Tibial nerve (tissue), 4 donors: ENCODE measurements around the gene POU5F2. TPM values are rescaled to one million over a fixed set of nuclear protein-coding genes. Genes with fewer than 3 reads are reported as not detected.

Source experiments
- DNase-seq, 2 donors: peaks; one replicate each; pipeline ENCODE4 v3.0.0-alpha.2; 2019; ENCODE audit warnings: low spot score in 2 of 2
- H3K27ac ChIP-seq, 4 donors: fragments of 200-600 bp; sonication (generic) in 3 of 4; one replicate each; pipeline ENCODE4 v1.5.1; 2017 to 2019; ENCODE audit warnings: mild to moderate bottlenecking in 1 of 4
- H3K27me3 ChIP-seq, 2 donors: fragments of 200-600 bp; sonication (generic) in 1 of 2; one replicate each; pipeline versions ENCODE4 v1.5.1 to v1.6.0; 2017 to 2019
- H3K36me3 ChIP-seq, 3 donors: fragments of 200-600 bp; sonication (generic); one replicate each; pipeline ENCODE4 v1.5.1; 2018 to 2019
- H3K4me1 ChIP-seq, 4 donors: fragments of 200-600 bp; sonication (generic) in 3 of 4; one replicate each; pipeline ENCODE4 v1.5.1; 2017 to 2019
- H3K4me3 ChIP-seq, 4 donors: fragments of 200-600 bp; sonication (generic) in 3 of 4; one replicate each; pipeline ENCODE4 v1.5.1; 2017 to 2019; ENCODE audit warnings: mild to moderate bottlenecking in 1 of 4, moderate library complexity in 1 of 4
- H3K9me3 ChIP-seq, 4 donors: fragments of 200-600 bp; sonication (generic) in 3 of 4; one replicate each; pipeline ENCODE4 v1.5.1; 2017 to 2019
- CTCF ChIP-seq, 5 experiments: fragments of 200-600 bp in 3 of 5; fragments of 450-650 bp in 2 of 5; sonication (generic) in 3 of 5; IDR thresholded peaks; one replicate each; pipeline ENCODE4 v1.5.1; 2016 to 2019; ENCODE audit warnings: antibody characterized with exemption in 5 of 5, mild to moderate bottlenecking in 3 of 5, moderate library complexity in 2 of 5
- EP300 ChIP-seq, 2 donors: sonication (generic); formaldehyde crosslinking; IDR thresholded peaks; one replicate each; pipeline ENCODE4 v1.6.1; 2017; ENCODE audit warnings: antibody characterized with exemption in 2 of 2, mild to moderate bottlenecking in 1 of 2
- POLR2A ChIP-seq, 2 donors: fragments of 450-650 bp; IDR thresholded peaks; one replicate each; pipeline ENCODE4 v1.6.1; 2017; ENCODE audit warnings: antibody characterized with exemption in 2 of 2, mild to moderate bottlenecking in 2 of 2, moderate library complexity in 2 of 2
- WGBS, 2 donors: methylation state at CpG; one replicate each; pipeline ENCODE4 v1.1.5; 2018; 5-methylcytosine and 5-hydroxymethylcytosine counted together
- total RNA-seq, 4 donors: library from RNA; depleted of rRNA; stranded (reverse); fragments of >200 nt; gene quantifications; one replicate each; pipeline ENCODE4 v1.1.0, GENCODE V29; 2016

POU5F2 gene
- total RNA-seq, 4 donors from 2014 or later: 3.9 to 5.4 (median 5.0) TPM

GRCh38 chr5:93715327-93715726, 26.1 kb downstream of the POU5F2 start:
- Histone ChIP-seq H3K27ac (no peak overlapping the region), H3K4me3 (no peak overlapping the region), H3K9me3 (peaks cover 0 to 5% (median 2%) of the 10 kb centered on the region in 4 donors), H3K4me1 (peaks cover 0 to 8% (median 0%) of the 10 kb centered on the region in 4 donors), H3K27me3 (no peaks in the 10 kb centered on the region), H3K36me3 (no peaks in the 10 kb centered on the region)
- TF ChIP-seq POLR2A (IDR thresholded peaks at IDR 0.05): no peak
- TF ChIP-seq CTCF (IDR thresholded peaks at IDR 0.05): no peak
- TF ChIP-seq EP300 (IDR thresholded peaks at IDR 0.05): no peak
- WGBS, 2 donors: 92% methylated on average over 2 of the region's 2 CpGs
- no peak for DNase-seq

- no peak for TF ChIP-seq CTCF (IDR thresholded peaks at IDR 0.05)
- TF ChIP-seq POLR2A (IDR thresholded peaks at IDR 0.05): no peak
- TF ChIP-seq EP300 (IDR thresholded peaks at IDR 0.05): no peak
- Histone ChIP-seq H3K4me3 (no peak overlapping the region), H3K9me3 (peaks cover 0 to 5% (median 2%) of the 10 kb centered on the region in 4 donors), H3K36me3 (no peaks in the 10 kb centered on the region), H3K4me1 (peaks cover 0 to 4% (median 0%) of the 10 kb centered on the region in 4 donors), H3K27ac (no peak overlapping the region), H3K27me3 (no peaks in the 10 kb centered on the region)
- WGBS, 2 donors: 95 to 99% methylated on average over 6 of the region's 6 CpGs
- DNase-seq: no peak
Observed at GRCh38 chr5:93708442-93708841, 33.0 kb downstream of the POU5F2 start.

- no peak overlapping the region for H3K27ac ChIP-seq
- no peak for DNase-seq
- WGBS, 2 donors: 88 to 90% methylated on average over 1 of the region's 1 CpG
- H3K4me1 ChIP-seq: peaks cover 0 to 4% (median 0%) of the 10 kb centered on the region in 4 donors
- no peak overlapping the region for H3K4me3 ChIP-seq
- TF ChIP-seq EP300 (IDR thresholded peaks at IDR 0.05) (no peak), CTCF (IDR thresholded peaks at IDR 0.05) (no peak), POLR2A (IDR thresholded peaks at IDR 0.05) (no peak)
- H3K36me3 ChIP-seq: no peaks in the 10 kb centered on the region
- H3K27me3 ChIP-seq: no peaks in the 10 kb centered on the region
- H3K9me3 ChIP-seq: no peaks in the 10 kb centered on the region
Observed at GRCh38 chr5:93705896-93706295, 35.5 kb downstream of the POU5F2 start.

GRCh38 chr5:93704996-93705395, 36.4 kb downstream of the POU5F2 start:
- no peak for DNase-seq
- Histone ChIP-seq H3K4me3 (no peak overlapping the region), H3K4me1 (peaks cover 0 to 4% (median 0%) of the 10 kb centered on the region in 4 donors), H3K27me3 (no peaks in the 10 kb centered on the region), H3K36me3 (no peaks in the 10 kb centered on the region), H3K27ac (no peak overlapping the region), H3K9me3 (no peaks in the 10 kb centered on the region)
- no peak for TF ChIP-seq POLR2A (IDR thresholded peaks at IDR 0.05)
- TF ChIP-seq EP300 (IDR thresholded peaks at IDR 0.05): no peak
- TF ChIP-seq CTCF (IDR thresholded peaks at IDR 0.05): no peak

- Histone ChIP-seq H3K36me3 (peaks cover 0 to 8% (median 0%) of the 10 kb centered on the region in 3 donors), H3K4me1 (no peaks in the 10 kb centered on the region), H3K4me3 (no peak overlapping the region), H3K27me3 (no peaks in the 10 kb centered on the region), H3K9me3 (peaks cover 0 to 30% (median 2%) of the 10 kb centered on the region in 4 donors), H3K27ac (no peak overlapping the region)
- WGBS, 2 donors: 96 to 97% methylated on average over 4 of the region's 4 CpGs
- no peak for TF ChIP-seq CTCF (IDR thresholded peaks at IDR 0.05)
- TF ChIP-seq POLR2A (IDR thresholded peaks at IDR 0.05): no peak
- TF ChIP-seq EP300 (IDR thresholded peaks at IDR 0.05): no peak
- no peak for DNase-seq
Observed at GRCh38 chr5:93691997-93692396, 49.4 kb downstream of the POU5F2 start.

Other genes starting within 250 kb of the POU5F2 start
- gene NR2F1-AS1, start 160.4 kb downstream of the POU5F2 start, total RNA-seq: 10 to 100 TPM; 13.5 to 38.4 (median 35.4) TPM
- gene NR2F1, start 158.4 kb downstream of the POU5F2 start, total RNA-seq: 10 to 100 TPM; 64.9 to 81.3 (median 67.6) TPM